HCT116 (cell line): Measurements from ENCODE around the gene SFXN5. TPM values are rescaled to one million over a fixed set of nuclear protein-coding genes. Genes with fewer than 3 reads are reported as not detected.

Experiments
- ATAC-seq: fragments of 200-7000 bp; cut with Tn5 transposase; 2 replicates; pipeline ENCODE4 v1.9.1; 2020; ENCODE audit warnings: mild to moderate bottlenecking, moderate library complexity
- BruUV-seq: library from RNA; stranded (reverse); fragments of 400-500 nt; replicated peaks from 2 replicates; lab custom pipeline; 2021; lab: Mats Ljungman, UMichigan
- CTCF ChIA-PET: fragments of 300-600 bp; sonication (Branson Sonifier 250); formaldehyde crosslinking; loops from one replicate; lab custom pipeline; 2021; ENCODE audit warnings: antibody characterized with exemption; lab: Charles Lee
- POLR2A ChIA-PET: fragments of 300-600, 350-600 bp; sonication (Branson Sonifier 250); formaldehyde crosslinking; loops from one replicate; lab custom pipeline; 2021; ENCODE audit warnings: antibody characterized with exemption; lab: Charles Lee
- RAD21 ChIA-PET, 2 experiments: fragments of 300-600 bp; sonication (Branson Sonifier 250); formaldehyde crosslinking; loops; one replicate each; lab custom pipeline; 2023; ENCODE audit warnings: low total read pairs in 2 of 2; ENCODE audit not compliant: uncharacterized antibody in 2 of 2, unreplicated experiment in 2 of 2, low non-redundant PET in 1 of 2; lab: Charles Lee
- DNase-seq: peaks from one replicate; pipeline ENCODE4 v3.0.0-alpha.2; 2010; ENCODE audit warnings: low read depth, low spot score
- H2AFZ ChIP-seq: fragments of 200-600 bp; shearing (Covaris generic), sonication (generic); 2 replicates; pipeline ENCODE4 v1.6.1; 2017; ENCODE audit warnings: low read depth, mixed run types, mixed read lengths, antibody characterized with exemption, low read length; ENCODE audit not compliant: poor library complexity, severe bottlenecking
- H3K27ac ChIP-seq: 2 replicates; pipeline ENCODE4 v1.5.1; 2012; ENCODE audit warnings: low read depth, low read length
- H3K27me3 ChIP-seq: fragments of 200-600 bp; sonication (generic); 2 replicates; pipeline ENCODE4 v1.6.1; 2016; ENCODE audit warnings: mixed run types, low read length, mixed read lengths; ENCODE audit not compliant: insufficient read depth
- H3K36me3 ChIP-seq, 2 experiments: fragments of 200-500 bp in 1 of 2; fragments of 200-600 bp in 1 of 2; sonication (Bioruptor generic) in 1 of 2; sonication (generic) in 1 of 2; 2 replicates each; pipeline versions ENCODE4 v1.5.1 to v1.6.1; 2014 to 2016; ENCODE audit warnings: low read length in 2 of 2, inconsistent platforms in 1 of 2, mixed read lengths in 1 of 2, mixed run types in 1 of 2; ENCODE audit not compliant: insufficient read depth in 2 of 2, control insufficient read depth in 1 of 2
- H3K4me1 ChIP-seq, 2 experiments: fragments of 200-600 bp in 1 of 2; sonication (generic) in 1 of 2; 2 replicates each; pipeline versions ENCODE4 v1.5.1 to v1.6.1; 2012 to 2017; ENCODE audit warnings: low read length in 2 of 2, inconsistent platforms in 1 of 2, mild to moderate bottlenecking in 1 of 2, mixed read lengths in 1 of 2, mixed run types in 1 of 2, moderate library complexity in 1 of 2; ENCODE audit not compliant: insufficient read depth in 2 of 2, control insufficient read depth in 1 of 2
- H3K4me2 ChIP-seq: fragments of 200-600 bp; sonication (generic); 2 replicates; pipeline ENCODE4 v1.6.1; 2017; ENCODE audit warnings: mixed run types, low read length, mixed read lengths
- H3K4me3 ChIP-seq, 2 experiments: fragments of 200-600 bp in 1 of 2; sonication (generic) in 1 of 2; replicated peaks in 1 of 2; 2 replicates each; pipeline ENCODE4 v1.5.1; 2011 to 2016; ENCODE audit warnings: low read length in 2 of 2, control low read depth in 1 of 2, low read depth in 1 of 2, mild to moderate bottlenecking in 1 of 2, mixed read lengths in 1 of 2, mixed run types in 1 of 2
- H3K79me2 ChIP-seq: fragments of 200-600 bp; sonication (generic); 2 replicates; pipeline ENCODE4 v1.6.1; 2017; ENCODE audit warnings: mild to moderate bottlenecking, mixed run types, low read length, moderate library complexity, mixed read lengths; ENCODE audit not compliant: insufficient read depth
- H3K9ac ChIP-seq: fragments of 200-600 bp; sonication (generic); 2 replicates; pipeline ENCODE4 v1.6.1; 2016; ENCODE audit warnings: low read length, mixed read lengths
- H3K9me2 ChIP-seq: fragments of 200-600 bp; sonication (generic), shearing (Covaris generic); 2 replicates; pipeline ENCODE4 v1.6.1; 2017; ENCODE audit warnings: mixed run types, mild to moderate bottlenecking, moderate library complexity; ENCODE audit not compliant: insufficient read depth
- H3K9me3 ChIP-seq, 2 experiments: fragments of 200-500 bp in 1 of 2; fragments of 200-600 bp in 1 of 2; sonication (Bioruptor generic) in 1 of 2; sonication (generic) in 1 of 2; 2 replicates each; pipeline ENCODE4 v1.6.1; 2014 to 2017; ENCODE audit warnings: low read length in 2 of 2, mixed read lengths in 2 of 2, inconsistent platforms in 1 of 2, low read depth in 1 of 2, mild to moderate bottlenecking in 1 of 2, mixed run types in 1 of 2, moderate library complexity in 1 of 2; ENCODE audit not compliant: control insufficient read depth in 1 of 2, insufficient read depth in 1 of 2
- H4K20me1 ChIP-seq: fragments of 200-600 bp; sonication (generic), shearing (Covaris generic); 2 replicates; pipeline ENCODE4 v1.6.1; 2017; ENCODE audit warnings: mixed run types, mild to moderate bottlenecking, moderate library complexity; ENCODE audit not compliant: insufficient read depth
- CBX3 ChIP-seq: IDR thresholded peaks from 2 replicates; pipeline ENCODE4 v1.6.1; 2012; ENCODE audit warnings: low read depth
- CEBPB ChIP-seq: IDR thresholded peaks from 2 replicates; pipeline ENCODE4 v1.6.1; 2012; ENCODE audit warnings: low read depth
- EGR1 ChIP-seq: IDR thresholded peaks from 2 replicates; pipeline ENCODE4 v1.6.1; 2012; ENCODE audit warnings: low read depth
- ELF1 ChIP-seq: IDR thresholded peaks from 2 replicates; pipeline ENCODE4 v1.6.1; 2012; ENCODE audit warnings: low read depth, borderline replicate concordance
- EZH2 ChIP-seq: fragments of 200-600 bp; sonication (generic); IDR thresholded peaks from 2 replicates; pipeline ENCODE4 v1.6.1; 2017; ENCODE audit warnings: antibody characterized with exemption, mixed run types
- FOSL1 ChIP-seq: IDR thresholded peaks from 2 replicates; pipeline ENCODE4 v1.6.1; 2012; ENCODE audit warnings: low read depth
- POLR2AphosphoS5 ChIP-seq: IDR thresholded peaks from 2 replicates; pipeline ENCODE4 v1.6.1; 2011; ENCODE audit warnings: mild to moderate bottlenecking, low read depth, low read length, moderate library complexity
- SIN3A ChIP-seq: IDR thresholded peaks from 2 replicates; pipeline ENCODE4 v1.6.1; 2012; ENCODE audit warnings: low read depth
- SP1 ChIP-seq: IDR thresholded peaks from 2 replicates; pipeline ENCODE4 v1.6.1; 2012; ENCODE audit warnings: low read depth
- SRF ChIP-seq: IDR thresholded peaks from 2 replicates; pipeline ENCODE4 v1.6.1; 2012; ENCODE audit warnings: low read depth
- TCF7L2 ChIP-seq: IDR thresholded peaks from 2 replicates; pipeline ENCODE4 v1.7.0; 2011; ENCODE audit warnings: borderline replicate concordance, inconsistent platforms; ENCODE audit not compliant: insufficient read depth, insufficient read length; ENCODE audit errors: extremely low read depth
- YY1 ChIP-seq: IDR thresholded peaks from 2 replicates; pipeline ENCODE4 v1.6.1; 2011; ENCODE audit warnings: low read length, low read depth, moderate library complexity, mild to moderate bottlenecking; ENCODE audit not compliant: insufficient replicate concordance; ENCODE audit errors: extremely low read depth
- ZNF274 ChIP-seq: fragments of 200-500 bp; sonication (Bioruptor generic); IDR thresholded peaks from 2 replicates; pipeline ENCODE4 v1.6.1; 2014; ENCODE audit warnings: mild to moderate bottlenecking, low read depth, low read length, inconsistent platforms
- intact Hi-C: fragments of 100-400 bp; cut with micrococcal nuclease; formaldehyde crosslinking; loops from 2 replicates; pipeline ENCODE4 v1.10.0; 2022
- total RNA-seq: library from RNA; stranded (reverse); gene quantifications from one replicate; pipeline ENCODE4 v1.2.1, GENCODE V29; 2021; ENCODE audit not compliant: unreplicated experiment
- TF ChIP-seq, protein P1 (sequence below): IDR thresholded peaks from 2 replicates; pipeline ENCODE4 v1.6.1; 2012; ENCODE audit warnings: low read depth
- TF ChIP-seq, protein P2 (sequence below), 3 experiments: fragments of 200-600 bp in 1 of 3; sonication (generic) in 1 of 3; IDR thresholded peaks in 2 of 3; conservative IDR thresholded peaks in 1 of 3; 2 replicates each; pipeline ENCODE4 v1.5.1; 2012 to 2017; ENCODE audit warnings: low read depth in 2 of 3, low read length in 2 of 3, antibody characterized with exemption in 1 of 3, borderline replicate concordance in 1 of 3, control low read depth in 1 of 3, mild to moderate bottlenecking in 1 of 3, mixed read lengths in 1 of 3, mixed run types in 1 of 3, moderate library complexity in 1 of 3; ENCODE audit not compliant: insufficient read depth in 1 of 3
- TF ChIP-seq, protein P3 (sequence below): IDR thresholded peaks from 2 replicates; pipeline ENCODE4 v1.6.1; 2012
- TF ChIP-seq, protein P4 (sequence below): IDR thresholded peaks from 2 replicates; pipeline ENCODE4 v1.6.1; 2012

SFXN5 gene
- total RNA-seq, 1 experiment from 2014 or later: 10.0 TPM

DNA sequence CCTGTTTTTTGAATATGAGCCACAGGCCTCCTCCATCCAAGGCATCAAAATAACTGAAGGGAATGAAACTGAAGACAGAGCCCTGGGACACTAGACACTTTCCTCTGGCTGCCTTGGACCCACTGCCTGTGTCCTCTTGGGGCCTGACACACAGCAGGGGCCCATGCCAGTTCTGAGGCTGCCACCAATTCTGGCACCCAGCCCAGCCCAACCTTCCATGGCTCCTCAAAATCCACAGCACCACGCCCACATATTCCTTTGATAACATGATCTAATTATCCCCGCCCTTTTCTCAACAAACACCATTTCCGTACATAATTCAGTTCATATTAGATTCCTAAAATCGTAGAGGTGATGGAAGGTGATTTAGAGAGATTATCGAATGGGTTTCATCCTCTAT lies 90.0 kb downstream of the SFXN5 start:
- ChIA-PET RAD21 (no interaction called here), POLR2A (no interaction called here), CTCF (interaction anchor here (1.2 to 1.3 kb wide), 3 partner anchors 10 to 196 kb away, joined by 3 to 4 read pairs (median 3); no protein-coding TSS in a partner anchor)
- no peak overlapping the region for H3K9ac ChIP-seq
- DNase-seq (peak; percentile 6), ATAC-seq (peak; percentile 46)
- no TSS peak for BruUV-seq
- H3K4me1 ChIP-seq: peaks cover 31% of the 10 kb centered on the region in 2 experiments
- TF ChIP-seq ELF1 (no peak), CEBPB (no peak), SP1 (no peak), TCF7L2 (no peak), SIN3A (no peak), ZNF274 (no peak), CBX3 (no peak), EZH2 (no peak), YY1 (no peak), EGR1 (no peak), POLR2AphosphoS5 (no peak), SRF (no peak), FOSL1 (no peak)
- TF ChIP-seq, protein P1, sequence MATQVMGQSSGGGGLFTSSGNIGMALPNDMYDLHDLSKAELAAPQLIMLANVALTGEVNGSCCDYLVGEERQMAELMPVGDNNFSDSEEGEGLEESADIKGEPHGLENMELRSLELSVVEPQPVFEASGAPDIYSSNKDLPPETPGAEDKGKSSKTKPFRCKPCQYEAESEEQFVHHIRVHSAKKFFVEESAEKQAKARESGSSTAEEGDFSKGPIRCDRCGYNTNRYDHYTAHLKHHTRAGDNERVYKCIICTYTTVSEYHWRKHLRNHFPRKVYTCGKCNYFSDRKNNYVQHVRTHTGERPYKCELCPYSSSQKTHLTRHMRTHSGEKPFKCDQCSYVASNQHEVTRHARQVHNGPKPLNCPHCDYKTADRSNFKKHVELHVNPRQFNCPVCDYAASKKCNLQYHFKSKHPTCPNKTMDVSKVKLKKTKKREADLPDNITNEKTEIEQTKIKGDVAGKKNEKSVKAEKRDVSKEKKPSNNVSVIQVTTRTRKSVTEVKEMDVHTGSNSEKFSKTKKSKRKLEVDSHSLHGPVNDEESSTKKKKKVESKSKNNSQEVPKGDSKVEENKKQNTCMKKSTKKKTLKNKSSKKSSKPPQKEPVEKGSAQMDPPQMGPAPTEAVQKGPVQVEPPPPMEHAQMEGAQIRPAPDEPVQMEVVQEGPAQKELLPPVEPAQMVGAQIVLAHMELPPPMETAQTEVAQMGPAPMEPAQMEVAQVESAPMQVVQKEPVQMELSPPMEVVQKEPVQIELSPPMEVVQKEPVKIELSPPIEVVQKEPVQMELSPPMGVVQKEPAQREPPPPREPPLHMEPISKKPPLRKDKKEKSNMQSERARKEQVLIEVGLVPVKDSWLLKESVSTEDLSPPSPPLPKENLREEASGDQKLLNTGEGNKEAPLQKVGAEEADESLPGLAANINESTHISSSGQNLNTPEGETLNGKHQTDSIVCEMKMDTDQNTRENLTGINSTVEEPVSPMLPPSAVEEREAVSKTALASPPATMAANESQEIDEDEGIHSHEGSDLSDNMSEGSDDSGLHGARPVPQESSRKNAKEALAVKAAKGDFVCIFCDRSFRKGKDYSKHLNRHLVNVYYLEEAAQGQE: no peak
- TF ChIP-seq, protein P2, sequence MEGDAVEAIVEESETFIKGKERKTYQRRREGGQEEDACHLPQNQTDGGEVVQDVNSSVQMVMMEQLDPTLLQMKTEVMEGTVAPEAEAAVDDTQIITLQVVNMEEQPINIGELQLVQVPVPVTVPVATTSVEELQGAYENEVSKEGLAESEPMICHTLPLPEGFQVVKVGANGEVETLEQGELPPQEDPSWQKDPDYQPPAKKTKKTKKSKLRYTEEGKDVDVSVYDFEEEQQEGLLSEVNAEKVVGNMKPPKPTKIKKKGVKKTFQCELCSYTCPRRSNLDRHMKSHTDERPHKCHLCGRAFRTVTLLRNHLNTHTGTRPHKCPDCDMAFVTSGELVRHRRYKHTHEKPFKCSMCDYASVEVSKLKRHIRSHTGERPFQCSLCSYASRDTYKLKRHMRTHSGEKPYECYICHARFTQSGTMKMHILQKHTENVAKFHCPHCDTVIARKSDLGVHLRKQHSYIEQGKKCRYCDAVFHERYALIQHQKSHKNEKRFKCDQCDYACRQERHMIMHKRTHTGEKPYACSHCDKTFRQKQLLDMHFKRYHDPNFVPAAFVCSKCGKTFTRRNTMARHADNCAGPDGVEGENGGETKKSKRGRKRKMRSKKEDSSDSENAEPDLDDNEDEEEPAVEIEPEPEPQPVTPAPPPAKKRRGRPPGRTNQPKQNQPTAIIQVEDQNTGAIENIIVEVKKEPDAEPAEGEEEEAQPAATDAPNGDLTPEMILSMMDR (IDR thresholded peaks at IDR 0.05 in 2 of 3, conservative IDR thresholded peaks at IDR 0.05 in 1 of 3; ENCODE audit: borderline replicate concordance in 1 of 3, insufficient read depth in 1 of 3, low read depth in 2 of 3, low read length in 2 of 3): no peak
- TF ChIP-seq, protein P3, sequence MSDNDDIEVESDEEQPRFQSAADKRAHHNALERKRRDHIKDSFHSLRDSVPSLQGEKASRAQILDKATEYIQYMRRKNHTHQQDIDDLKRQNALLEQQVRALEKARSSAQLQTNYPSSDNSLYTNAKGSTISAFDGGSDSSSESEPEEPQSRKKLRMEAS: no peak
- TF ChIP-seq, protein P4, sequence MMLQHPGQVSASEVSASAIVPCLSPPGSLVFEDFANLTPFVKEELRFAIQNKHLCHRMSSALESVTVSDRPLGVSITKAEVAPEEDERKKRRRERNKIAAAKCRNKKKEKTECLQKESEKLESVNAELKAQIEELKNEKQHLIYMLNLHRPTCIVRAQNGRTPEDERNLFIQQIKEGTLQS: no peak
- no peak overlapping the region for H3K27ac ChIP-seq
- H2AFZ ChIP-seq: no peak overlapping the region
- H3K36me3 ChIP-seq: no peaks in the 10 kb centered on the region
- H3K79me2 ChIP-seq: no peaks in the 10 kb centered on the region
- no peaks in the 10 kb centered on the region for H4K20me1 ChIP-seq
- H3K4me3 ChIP-seq: 0 out of 4 replicates have a peak overlapping the region, but pooled peaks of 1 of the 2 experiments have one; percentile 18
- intact Hi-C loops: no loop called here
- peak overlapping the region; percentile 62 for H3K4me2 ChIP-seq
- no peaks in the 10 kb centered on the region for H3K9me2 ChIP-seq
- H3K27me3 ChIP-seq: no peaks in the 10 kb centered on the region
- no peaks in the 10 kb centered on the region for H3K9me3 ChIP-seq
